Measurements from ENCODE around the gene PHACTR2. TPM values are rescaled to one million over a fixed set of nuclear protein-coding genes. Genes with fewer than 3 reads are reported as not detected.
"Not testable (repeated sequence)": the region's sequence is repeated elsewhere in the genome, so short reads cannot be mapped to it uniquely, and the experiment has no call there.

Gene PHACTR2
- total and polyA plus RNA-seq, 9 donors: 19.5 to 66.5 (median 34.4) TPM

GRCh38 chr6:143868808-143869207 is 191.0 kb downstream of the PHACTR2 start:
- H3K4me3 ChIP-seq (ENCODE audit: low read length); DNase-seq; H3K27ac ChIP-seq (ENCODE audit: low read length); H3K4me1 ChIP-seq (ENCODE audit: control insufficient read depth, insufficient read depth, low read length); H3K27me3 ChIP-seq (ENCODE audit: control insufficient read depth, insufficient read depth, low read length): not testable (repeated sequence)
- peaks cover 10% of the 10 kb centered on the region for H3K9me3 ChIP-seq (replicated peaks; ENCODE audit: control insufficient read depth, low read depth, low read length)
- peaks cover 23% of the 10 kb centered on the region for H3K36me3 ChIP-seq (ENCODE audit: control insufficient read depth, insufficient read depth, low read length)
- no CpG with 5 or more reads among the region's 3 CpGs for WGBS (ENCODE audit: insufficient coverage)

GRCh38 chr6:143871202-143871730 is 193.5 kb downstream of the PHACTR2 start:
- peak; percentile 68 for DNase-seq
- H3K27me3 ChIP-seq (ENCODE audit: control insufficient read depth, insufficient read depth, low read length); H3K4me3 ChIP-seq (ENCODE audit: low read length); H3K36me3 ChIP-seq (ENCODE audit: control insufficient read depth, insufficient read depth, low read length); H3K4me1 ChIP-seq (ENCODE audit: control insufficient read depth, insufficient read depth, low read length): not testable (repeated sequence)
- Histone ChIP-seq H3K27ac (ENCODE audit: low read length) (peak overlapping the region; percentile 67), H3K9me3 (replicated peaks; ENCODE audit: control insufficient read depth, low read depth, low read length) (peaks cover 24% of the 10 kb centered on the region)
- no CpG with 5 or more reads among the region's 1 CpG for WGBS (ENCODE audit: insufficient coverage)

- Histone ChIP-seq H3K4me3 (ENCODE audit: low read length) (no peak overlapping the region), H3K4me1 (ENCODE audit: control insufficient read depth, insufficient read depth, low read length) (peaks cover 4% of the 10 kb centered on the region), H3K27ac (ENCODE audit: low read length) (peak overlapping the region; percentile 67), H3K36me3 (ENCODE audit: control insufficient read depth, insufficient read depth, low read length) (peaks cover 5% of the 10 kb centered on the region), H3K9me3 (replicated peaks; ENCODE audit: control insufficient read depth, low read depth, low read length) (peaks cover 24% of the 10 kb centered on the region), H3K27me3 (ENCODE audit: control insufficient read depth, insufficient read depth, low read length) (no peaks in the 10 kb centered on the region)
- DNase-seq: no peak
- WGBS (ENCODE audit: insufficient coverage): no CpG with 5 or more reads among the region's 2 CpGs
These were observed 194.4 kb downstream of the PHACTR2 start for GRCh38 chr6:143872201-143872600.

GRCh38 chr6:143873600-143873999 is 195.8 kb downstream of the PHACTR2 start:
- H3K4me3 ChIP-seq (ENCODE audit: low read length); H3K36me3 ChIP-seq (ENCODE audit: control insufficient read depth, insufficient read depth, low read length); DNase-seq; H3K27ac ChIP-seq (ENCODE audit: low read length); H3K27me3 ChIP-seq (ENCODE audit: control insufficient read depth, insufficient read depth, low read length); H3K4me1 ChIP-seq (ENCODE audit: control insufficient read depth, insufficient read depth, low read length): not testable (repeated sequence)
- peaks cover 25% of the 10 kb centered on the region for H3K9me3 ChIP-seq (replicated peaks; ENCODE audit: control insufficient read depth, low read depth, low read length)
- 100% methylated on average over 1 of the region's 4 CpGs for WGBS (ENCODE audit: insufficient coverage)

- DNase-seq; H3K27ac ChIP-seq (ENCODE audit: low read length); H3K36me3 ChIP-seq (ENCODE audit: control insufficient read depth, insufficient read depth, low read length); H3K27me3 ChIP-seq (ENCODE audit: control insufficient read depth, insufficient read depth, low read length); H3K4me3 ChIP-seq (ENCODE audit: low read length); H3K4me1 ChIP-seq (ENCODE audit: control insufficient read depth, insufficient read depth, low read length): not testable (repeated sequence)
- H3K9me3 ChIP-seq (replicated peaks; ENCODE audit: control insufficient read depth, low read depth, low read length): peaks cover 28% of the 10 kb centered on the region
These were observed 196.7 kb downstream of the PHACTR2 start for GRCh38 chr6:143874503-143874902.

- WGBS (ENCODE audit: insufficient coverage): no CpG with 5 or more reads among the region's 1 CpG
- Histone ChIP-seq H3K36me3 (ENCODE audit: control insufficient read depth, insufficient read depth, low read length) (no peaks in the 10 kb centered on the region), H3K9me3 (replicated peaks; ENCODE audit: control insufficient read depth, low read depth, low read length) (peaks cover 28% of the 10 kb centered on the region), H3K4me1 (ENCODE audit: control insufficient read depth, insufficient read depth, low read length) (peaks cover 2% of the 10 kb centered on the region), H3K27me3 (ENCODE audit: control insufficient read depth, insufficient read depth, low read length) (no peaks in the 10 kb centered on the region), H3K27ac (ENCODE audit: low read length) (no peak overlapping the region), H3K4me3 (ENCODE audit: low read length) (no peak overlapping the region)
- no peak for DNase-seq
These were observed 200.0 kb downstream of the PHACTR2 start for GRCh38 chr6:143877584-143878271.

- Histone ChIP-seq H3K27me3 (ENCODE audit: control insufficient read depth, insufficient read depth, low read length) (no peaks in the 10 kb centered on the region), H3K36me3 (ENCODE audit: control insufficient read depth, insufficient read depth, low read length) (no peaks in the 10 kb centered on the region), H3K4me1 (ENCODE audit: control insufficient read depth, insufficient read depth, low read length) (peaks cover 7% of the 10 kb centered on the region), H3K27ac (ENCODE audit: low read length) (no peak overlapping the region), H3K9me3 (replicated peaks; ENCODE audit: control insufficient read depth, low read depth, low read length) (peaks cover 28% of the 10 kb centered on the region), H3K4me3 (ENCODE audit: low read length) (no peak overlapping the region)
- DNase-seq: no peak
- WGBS (ENCODE audit: insufficient coverage): 96% methylated on average over 3 of the region's 3 CpGs
These were observed 200.6 kb downstream of the PHACTR2 start for GRCh38 chr6:143878272-143878760.

- H3K4me3 ChIP-seq (ENCODE audit: low read length): no peak overlapping the region
- peaks cover 18% of the 10 kb centered on the region for H3K9me3 ChIP-seq (replicated peaks; ENCODE audit: control insufficient read depth, low read depth, low read length)
- no peaks in the 10 kb centered on the region for H3K27me3 ChIP-seq (ENCODE audit: control insufficient read depth, insufficient read depth, low read length)
- WGBS (ENCODE audit: insufficient coverage): no CpG with 5 or more reads among the region's 2 CpGs
- peak; percentile 88 for DNase-seq
- peak overlapping the region; percentile 83 for H3K27ac ChIP-seq (ENCODE audit: low read length)
- H3K36me3 ChIP-seq (ENCODE audit: control insufficient read depth, insufficient read depth, low read length): no peaks in the 10 kb centered on the region
- peaks cover 11% of the 10 kb centered on the region for H3K4me1 ChIP-seq (ENCODE audit: control insufficient read depth, insufficient read depth, low read length)
These were observed 202.6 kb downstream of the PHACTR2 start for GRCh38 chr6:143880412-143880811.

Other genes with a start within 250 kb of the PHACTR2 start
- 6.6 TPM for gene ADAT2, start 227.3 kb upstream of the PHACTR2 start, total RNA-seq
- gene ADAT2, start 227.3 kb upstream of the PHACTR2 start, polyA plus RNA-seq (ENCODE audit: insufficient read depth in 1 of 8, insufficient read length in 8 of 8, low replicate concordance in 1 of 8): 10 to 100 TPM in 4 of 8 donors, 1 to 10 TPM in 4; 5.1 to 18.1 (median 9.6) TPM
- gene PEX3, start 227.2 kb upstream of the PHACTR2 start, total RNA-seq: 21.9 TPM
- 10 to 100 TPM; 12.2 to 18.4 (median 13.7) TPM for gene PEX3, start 227.2 kb upstream of the PHACTR2 start, polyA plus RNA-seq (ENCODE audit: insufficient read depth in 1 of 8, insufficient read length in 8 of 8, low replicate concordance in 1 of 8)
- 25.7 TPM for gene FUCA2, start 166.2 kb upstream of the PHACTR2 start, total RNA-seq
- gene FUCA2, start 166.2 kb upstream of the PHACTR2 start, polyA plus RNA-seq (ENCODE audit: insufficient read depth in 1 of 8, insufficient read length in 8 of 8, low replicate concordance in 1 of 8): 10 to 100 TPM; 22.2 to 34.9 (median 26.5) TPM
- gene LTV1, start 165.4 kb downstream of the PHACTR2 start, total RNA-seq: 27.8 TPM
- gene LTV1, start 165.4 kb downstream of the PHACTR2 start, polyA plus RNA-seq (ENCODE audit: insufficient read depth in 1 of 8, insufficient read length in 8 of 8, low replicate concordance in 1 of 8): 10 to 100 TPM; 35.1 to 44.2 (median 42.1) TPM
- gene ZC2HC1B, start 186.5 kb downstream of the PHACTR2 start, total RNA-seq: 0.53 TPM
- not detected for gene ZC2HC1B, start 186.5 kb downstream of the PHACTR2 start, polyA plus RNA-seq (ENCODE audit: insufficient read depth in 1 of 8, insufficient read length in 8 of 8, low replicate concordance in 1 of 8)